ENCODE data around the gene SPOCK1.

SPOCK1 gene

GRCh38 chr5:137439645-137440044, 59.5 kb downstream of the SPOCK1 start:
- DNase-seq: no peak

- no peak for DNase-seq
Measured at GRCh38 chr5:137438932-137439331, 60.2 kb downstream of the SPOCK1 start.

GRCh38 chr5:137437774-137438173, 61.4 kb downstream of the SPOCK1 start:
- DNase-seq: no peak

DNA sequence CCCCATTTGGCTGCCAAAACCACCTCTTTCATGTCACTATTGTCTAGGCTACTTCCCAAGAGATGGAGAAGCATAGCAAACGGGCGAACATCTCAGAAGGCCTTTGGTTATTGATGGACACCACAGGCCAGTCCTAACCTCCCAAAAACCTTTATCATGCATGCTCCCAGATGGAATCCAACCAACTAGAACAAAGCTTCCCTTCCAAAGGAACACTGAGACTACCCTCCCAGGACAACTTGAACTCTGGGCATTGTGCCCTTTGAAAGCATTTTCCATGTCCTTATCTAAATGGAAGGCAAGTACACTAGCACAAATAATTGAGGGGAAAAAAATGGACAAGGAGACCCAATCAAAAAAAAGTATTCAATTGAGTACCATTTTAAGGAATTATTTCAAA, 65.6 kb downstream of the SPOCK1 start:
- DNase-seq: no peak

DNA sequence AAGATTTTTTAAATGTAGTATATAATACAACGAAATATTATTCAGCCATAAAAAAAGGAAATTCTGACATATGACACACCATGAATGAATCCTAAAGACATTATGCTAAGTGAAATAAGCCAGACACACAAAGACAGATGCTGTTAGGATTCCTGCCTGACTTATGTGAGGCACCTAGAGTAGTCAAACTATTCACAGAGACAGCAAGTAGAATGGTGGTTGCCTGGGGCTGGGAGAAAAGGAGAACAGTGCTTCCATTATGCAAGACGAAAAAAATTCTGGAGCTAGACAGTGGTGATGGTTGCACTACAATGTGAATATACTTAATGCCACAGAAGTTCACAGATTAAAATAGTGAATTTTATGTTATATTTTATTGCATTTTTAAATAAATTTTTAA, 66.8 kb downstream of the SPOCK1 start:
- DNase-seq: no peak

DNA sequence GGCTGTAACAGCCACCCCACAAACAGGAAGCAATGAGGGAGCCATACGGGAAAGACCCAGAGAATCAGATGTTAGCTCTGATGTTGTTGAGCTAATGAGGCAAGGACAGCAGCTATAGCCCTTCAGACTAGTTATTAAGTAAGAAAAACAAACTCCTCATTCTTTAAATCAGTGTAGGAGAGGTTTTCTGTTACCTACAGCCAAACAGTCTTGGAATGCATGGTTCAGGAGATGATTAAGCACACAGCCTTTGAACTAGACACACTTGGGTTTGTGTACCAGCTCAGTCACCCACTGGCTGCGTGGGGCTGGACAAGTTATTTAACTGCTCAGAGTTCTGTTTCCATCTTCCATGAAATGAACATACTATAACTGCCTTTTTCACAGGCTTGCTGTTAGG, 68.1 kb downstream of the SPOCK1 start:
- DNase-seq: no peak

- no peak for DNase-seq
Measured at GRCh38 chr5:137415231-137415681, 83.9 kb downstream of the SPOCK1 start.

DNA sequence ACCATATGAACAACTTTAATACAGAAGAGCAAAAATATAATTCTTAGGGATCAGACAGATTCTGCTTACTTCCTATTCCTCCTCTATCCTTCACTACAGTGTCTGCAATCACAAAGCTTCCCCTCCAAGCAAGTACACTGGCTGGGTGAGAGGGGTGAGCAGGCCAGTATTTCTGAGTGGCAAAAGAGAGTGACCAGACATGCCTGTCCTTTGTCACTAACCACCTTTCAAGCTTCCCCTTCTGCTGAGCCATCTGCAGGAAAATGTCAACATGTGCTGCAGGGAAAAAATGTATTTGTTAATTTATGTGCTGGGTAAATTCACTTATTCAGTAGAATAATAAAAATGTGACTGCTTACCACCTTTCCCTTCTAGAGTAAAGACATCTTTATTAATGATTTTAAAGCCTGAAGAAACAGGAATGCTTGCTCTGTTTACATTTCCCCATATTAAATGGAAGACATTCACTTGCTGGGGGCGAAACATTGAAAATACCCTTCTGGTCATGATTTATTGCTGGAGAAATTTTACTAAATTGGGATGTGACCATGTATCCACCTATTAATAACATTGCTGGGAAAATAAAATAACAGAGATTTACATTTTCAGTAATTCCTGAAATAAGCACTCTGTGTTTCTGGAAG, 84.9 kb downstream of the SPOCK1 start:
- DNase-seq: no peak

GRCh38 chr5:137412136-137412535, 87.0 kb downstream of the SPOCK1 start:
- DNase-seq: no peak

DNA sequence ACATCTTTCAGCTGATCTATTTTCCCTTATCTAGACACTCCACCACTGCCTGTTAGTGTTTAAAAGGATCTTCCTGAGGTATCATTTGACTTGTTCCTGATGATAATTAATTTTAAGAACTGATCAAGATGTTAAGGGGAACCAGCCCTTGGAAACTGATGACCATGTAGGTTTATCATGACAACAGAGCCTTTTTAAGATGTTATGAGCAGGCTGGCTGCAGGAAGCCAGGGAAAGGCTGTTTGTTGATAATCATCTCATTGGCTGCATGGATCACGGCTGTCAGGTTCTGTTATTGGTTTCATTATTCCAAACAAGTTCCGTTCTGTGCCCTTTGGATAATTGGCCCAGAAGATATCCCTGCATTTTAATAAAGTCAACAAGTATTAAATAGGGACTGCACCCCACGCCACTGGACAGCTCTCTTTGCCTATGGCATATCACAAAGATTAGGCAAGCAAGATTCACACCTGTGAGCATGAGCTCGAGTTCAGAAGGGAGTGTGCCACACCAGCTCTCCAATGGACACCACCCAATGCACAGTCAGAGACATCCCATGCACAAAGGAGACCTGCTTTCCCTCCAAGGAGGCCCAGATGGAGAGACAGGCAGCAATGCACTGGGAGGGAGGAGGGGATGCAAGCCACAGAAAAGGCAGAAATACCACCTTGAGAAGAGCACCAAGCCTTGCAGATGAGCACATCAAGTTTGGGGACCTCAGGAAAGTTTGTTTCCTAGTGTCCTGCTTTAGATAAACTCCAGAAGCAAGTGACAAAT, 88.7 kb downstream of the SPOCK1 start:
- DNase-seq: no peak

DNA sequence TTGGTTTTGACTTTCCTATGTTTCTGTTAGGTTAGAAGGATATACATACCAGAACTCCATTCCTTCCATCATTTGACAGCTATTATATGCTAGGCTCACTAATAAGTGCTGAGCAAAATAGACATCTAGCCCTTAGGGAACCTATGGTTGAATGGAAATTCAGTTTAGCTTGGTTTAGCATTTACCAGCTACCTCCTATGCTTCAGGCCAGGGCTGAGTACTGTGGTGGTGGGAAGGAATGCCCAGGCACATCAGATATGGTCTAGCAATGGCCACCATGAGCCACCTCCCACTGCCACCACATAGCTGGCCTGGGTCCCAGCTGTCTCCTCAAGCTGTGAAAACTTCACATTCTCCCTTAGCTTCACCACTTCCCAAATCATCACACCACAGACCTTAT, 89.4 kb downstream of the SPOCK1 start:
- DNase-seq: no peak

- DNase-seq: no peak
Measured at GRCh38 chr5:137407090-137407489, 92.0 kb downstream of the SPOCK1 start.

- DNase-seq: no peak
Measured at GRCh38 chr5:137405393-137405792, 93.7 kb downstream of the SPOCK1 start.

DNA sequence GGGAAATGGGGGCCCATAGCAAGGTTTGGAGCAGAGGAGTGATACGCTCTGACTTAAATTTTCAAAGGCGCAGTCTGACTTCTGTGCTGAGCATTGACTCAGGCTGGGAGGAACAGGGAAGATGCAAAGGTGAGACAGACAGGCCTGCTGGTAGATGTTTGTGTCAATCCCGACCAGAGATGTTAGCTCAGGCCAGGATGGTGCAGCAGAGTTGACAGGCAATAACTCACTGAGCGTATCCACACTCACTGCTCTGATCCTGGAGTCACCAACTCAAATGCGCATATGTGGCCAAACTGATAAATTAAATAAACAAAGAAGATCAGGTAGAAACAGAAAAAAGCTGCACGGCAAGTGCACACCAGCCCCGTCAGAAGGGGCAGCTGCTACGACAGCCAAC, 95.3 kb downstream of the SPOCK1 start:
- no peak for DNase-seq

- DNase-seq: no peak
Measured at GRCh38 chr5:137402436-137403187, 96.5 kb downstream of the SPOCK1 start.

GRCh38 chr5:137401946-137402345, 97.2 kb downstream of the SPOCK1 start:
- no peak for DNase-seq

- DNase-seq: no peak
Measured at GRCh38 chr5:137400571-137400970, 98.6 kb downstream of the SPOCK1 start.

DNA sequence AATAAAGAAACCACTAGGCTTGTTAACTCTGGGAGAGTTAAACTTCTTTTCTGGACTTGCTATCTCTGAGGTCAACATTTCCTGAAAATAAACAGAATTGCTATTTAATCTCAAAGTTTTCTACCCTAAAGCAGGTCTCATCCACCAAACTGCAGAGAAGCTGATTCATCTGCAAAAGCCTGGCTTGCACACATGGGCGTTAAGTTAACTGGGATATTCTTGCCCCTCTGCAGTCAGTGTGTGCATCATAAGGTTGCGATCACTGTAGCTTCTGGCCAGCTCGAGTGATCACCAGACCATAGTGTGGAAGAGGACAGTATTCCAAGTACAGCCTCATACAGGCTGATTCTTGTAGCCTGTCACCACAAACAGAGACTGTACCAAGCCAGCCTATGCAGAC, 99.2 kb downstream of the SPOCK1 start:
- no peak for DNase-seq

GRCh38 chr5:137398751-137399150, 100.4 kb downstream of the SPOCK1 start:
- DNase-seq: no peak

GRCh38 chr5:137398154-137398553, 101.0 kb downstream of the SPOCK1 start:
- no peak for DNase-seq

GRCh38 chr5:137395011-137395755, 103.9 kb downstream of the SPOCK1 start:
- DNase-seq: no peak

GRCh38 chr5:137394380-137394779, 104.7 kb downstream of the SPOCK1 start:
- DNase-seq: no peak

Data from stimulated activated CD4-positive, alpha-beta T cell treated with anti-CD3 and anti-CD28 coated beads, Interleukin-15, amount 100 ng/mL, for 24 hours (primary cell).